HepG2 (cell line): ENCODE data around the gene PPM1H. TPM values are rescaled to one million over a fixed set of nuclear protein-coding genes. Genes with fewer than 3 reads are reported as not detected.
A peak's percentile ranks its signal among the peaks of the same experiment; 100 is the strongest.

Source experiments
- ASH2L ChIP-seq: fragments of 300-600, 200-600 bp; sonication (generic); IDR thresholded peaks from 2 replicates; pipeline ENCODE4 v1.7.0; 2017; ENCODE audit warnings: low read depth, mild to moderate bottlenecking, moderate library complexity, mixed read lengths, low read length; ENCODE audit not compliant: insufficient read length
- CHD4 ChIP-seq: fragments of 200-600 bp; sonication (generic); IDR thresholded peaks from 2 replicates; pipeline ENCODE4 v1.7.0; 2017; ENCODE audit warnings: mild to moderate bottlenecking, low read length, borderline replicate concordance
- FOXM1 ChIP-seq: sonication (generic); formaldehyde crosslinking; IDR thresholded peaks from 2 replicates; pipeline ENCODE4 v1.5.0; 2020; ENCODE audit warnings: missing genetic modification reagents
- GABPB1 ChIP-seq: IDR thresholded peaks from 2 replicates; pipeline ENCODE4 v1.6.1; 2016; ENCODE audit warnings: mild to moderate bottlenecking, missing genetic modification reagents, moderate library complexity, missing compliant biosample characterization
- GATAD1 ChIP-seq: IDR thresholded peaks from 2 replicates; pipeline ENCODE4 v1.6.1; 2016; ENCODE audit warnings: missing genetic modification reagents, missing compliant biosample characterization
- HOXA7 ChIP-seq: sonication (generic); formaldehyde crosslinking; IDR thresholded peaks from 2 replicates; pipeline ENCODE4 v1.8.1; 2022; ENCODE audit warnings: mild to moderate bottlenecking, missing genetic modification reagents, moderate library complexity
- MTA3 ChIP-seq: sonication (generic); formaldehyde crosslinking; IDR thresholded peaks from 2 replicates; pipeline ENCODE4 v1.4.0; 2020; ENCODE audit warnings: missing genetic modification reagents
- NPAS2 ChIP-seq: sonication (generic); formaldehyde crosslinking; IDR thresholded peaks from 2 replicates; pipeline ENCODE4 v1.8.0; 2022; ENCODE audit warnings: mild to moderate bottlenecking, missing genetic modification reagents, borderline replicate concordance
- RELA ChIP-seq: sonication (generic); formaldehyde crosslinking; IDR thresholded peaks from 2 replicates; pipeline ENCODE4 v1.4.0; 2020; ENCODE audit warnings: missing genetic modification reagents
- RXRA ChIP-seq: sonication (generic); formaldehyde crosslinking; IDR thresholded peaks from 2 replicates; pipeline ENCODE4 v1.5.1; 2020; ENCODE audit warnings: missing genetic modification reagents
- TBX2 ChIP-seq: sonication (generic); formaldehyde crosslinking; IDR thresholded peaks from 2 replicates; pipeline ENCODE4 v1.5.0; 2020; ENCODE audit warnings: missing genetic modification reagents, mild to moderate bottlenecking, borderline replicate concordance
- ZNF225 ChIP-seq: sonication (generic); formaldehyde crosslinking; IDR thresholded peaks from 2 replicates; pipeline ENCODE4 v1.4.0; 2020; ENCODE audit warnings: mild to moderate bottlenecking, missing genetic modification reagents
- ZNF230 ChIP-seq: sonication (generic); formaldehyde crosslinking; IDR thresholded peaks from 2 replicates; pipeline ENCODE4 v1.4.0; 2020; ENCODE audit warnings: mild to moderate bottlenecking, missing genetic modification reagents
- ZNF263 ChIP-seq: sonication (generic); formaldehyde crosslinking; IDR thresholded peaks from 2 replicates; pipeline ENCODE4 v1.4.0; 2020; ENCODE audit warnings: missing genetic modification reagents
- ZNF296 ChIP-seq: sonication (generic); formaldehyde crosslinking; conservative IDR thresholded peaks from 2 replicates; pipeline ENCODE4 v1.5.0; 2020; ENCODE audit warnings: mild to moderate bottlenecking, missing genetic modification reagents
- ZNF776 ChIP-seq: sonication (generic); formaldehyde crosslinking; IDR thresholded peaks from 2 replicates; pipeline ENCODE4 v1.4.0; 2020; ENCODE audit warnings: mild to moderate bottlenecking, missing genetic modification reagents
- ZNF780A ChIP-seq: sonication (generic); formaldehyde crosslinking; IDR thresholded peaks from 2 replicates; pipeline ENCODE4 v1.8.0; 2022; ENCODE audit warnings: mild to moderate bottlenecking, missing genetic modification reagents, moderate library complexity
- ZNF792 ChIP-seq: IDR thresholded peaks from 2 replicates; pipeline ENCODE4 v1.6.1; 2016
- ZSCAN12 ChIP-seq: sonication (generic); formaldehyde crosslinking; IDR thresholded peaks from 2 replicates; pipeline ENCODE4 v1.9.0; 2021; ENCODE audit warnings: mild to moderate bottlenecking, missing genetic modification reagents
- polyA plus RNA-seq, 8 experiments: library from polyadenylated mRNA; depleted of rRNA in 3 of 8; stranded (reverse) in 7 of 8; unstranded in 1 of 8; fragments of >200 nt; fragmentation: Illumina TruSeq in 4 of 8; extraction: Trizol in 4 of 8; gene quantifications; 2 replicates each; pipeline versions ENCODE4 v1.2.1 to v1.2.3, GENCODE V29; 2011 to 2016; ENCODE audit warnings: low read depth in 4 of 8, missing spikeins in 1 of 8, mixed read lengths in 1 of 8; ENCODE audit not compliant: insufficient read depth in 1 of 8
- total RNA-seq, 5 experiments: library from RNA; depleted of rRNA; stranded (reverse); fragments of >200 nt; fragmentation: Illumina TruSeq; extraction: Trizol; gene quantifications; 2 replicates each; pipeline ENCODE4 v1.2.3, GENCODE V29; 2016; ENCODE audit warnings: low read depth in 1 of 5
- TF ChIP-seq, protein P1 (sequence below): sonication (generic); formaldehyde crosslinking; IDR thresholded peaks from 2 replicates; pipeline ENCODE4 v1.4.0; 2020; ENCODE audit warnings: missing genetic modification reagents
- TF ChIP-seq, protein P2 (sequence below): sonication (generic); formaldehyde crosslinking; IDR thresholded peaks from 2 replicates; pipeline ENCODE4 v1.4.0; 2020; ENCODE audit warnings: mild to moderate bottlenecking, missing genetic modification reagents
- TF ChIP-seq, protein P3 (sequence below): sonication (generic); formaldehyde crosslinking; IDR thresholded peaks from 2 replicates; pipeline ENCODE4 v1.5.0; 2020; ENCODE audit warnings: mild to moderate bottlenecking, missing genetic modification reagents
- TF ChIP-seq, protein P4 (sequence below): sonication (generic); formaldehyde crosslinking; IDR thresholded peaks from 2 replicates; pipeline ENCODE4 v1.8.0; 2022; ENCODE audit warnings: missing genetic modification reagents, mild to moderate bottlenecking, moderate library complexity, borderline replicate concordance

Gene PPM1H
- total and polyA plus RNA-seq, 2 of the 13 experiments (the other 11 are each of a cell fraction or from before 2014, with no cell fraction given) = 29.1 to 38.1 TPM

DNA sequence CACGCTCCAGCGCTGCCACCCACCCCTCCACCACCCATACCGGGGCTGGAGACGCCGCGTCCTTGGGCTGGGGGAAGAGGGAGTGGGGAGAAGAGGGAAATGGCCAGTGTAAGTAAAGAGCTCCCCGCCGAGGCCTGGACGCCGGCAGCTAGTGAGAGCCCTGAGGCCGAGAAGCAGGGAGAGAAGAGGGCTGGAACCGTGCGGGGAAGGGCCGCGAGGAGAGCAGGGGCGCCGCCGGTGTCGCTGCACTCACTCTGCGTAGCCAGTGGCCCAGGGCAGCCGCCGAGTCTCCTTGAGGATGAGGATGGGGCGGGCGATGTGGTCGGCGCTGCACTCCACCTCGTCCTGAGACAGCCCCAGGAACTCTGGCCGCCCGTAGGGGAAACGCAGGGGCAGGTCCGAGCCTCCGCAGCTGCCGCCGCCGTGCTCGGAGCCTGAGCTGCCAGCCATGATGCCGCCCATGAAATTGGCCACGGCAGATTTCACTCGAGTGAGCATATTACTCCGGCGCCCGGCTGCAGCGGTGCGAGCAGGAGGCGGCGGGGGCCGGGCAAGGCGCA is 631 bp downstream of the PPM1H start (continued):
- TF ChIP-seq, protein P1, sequence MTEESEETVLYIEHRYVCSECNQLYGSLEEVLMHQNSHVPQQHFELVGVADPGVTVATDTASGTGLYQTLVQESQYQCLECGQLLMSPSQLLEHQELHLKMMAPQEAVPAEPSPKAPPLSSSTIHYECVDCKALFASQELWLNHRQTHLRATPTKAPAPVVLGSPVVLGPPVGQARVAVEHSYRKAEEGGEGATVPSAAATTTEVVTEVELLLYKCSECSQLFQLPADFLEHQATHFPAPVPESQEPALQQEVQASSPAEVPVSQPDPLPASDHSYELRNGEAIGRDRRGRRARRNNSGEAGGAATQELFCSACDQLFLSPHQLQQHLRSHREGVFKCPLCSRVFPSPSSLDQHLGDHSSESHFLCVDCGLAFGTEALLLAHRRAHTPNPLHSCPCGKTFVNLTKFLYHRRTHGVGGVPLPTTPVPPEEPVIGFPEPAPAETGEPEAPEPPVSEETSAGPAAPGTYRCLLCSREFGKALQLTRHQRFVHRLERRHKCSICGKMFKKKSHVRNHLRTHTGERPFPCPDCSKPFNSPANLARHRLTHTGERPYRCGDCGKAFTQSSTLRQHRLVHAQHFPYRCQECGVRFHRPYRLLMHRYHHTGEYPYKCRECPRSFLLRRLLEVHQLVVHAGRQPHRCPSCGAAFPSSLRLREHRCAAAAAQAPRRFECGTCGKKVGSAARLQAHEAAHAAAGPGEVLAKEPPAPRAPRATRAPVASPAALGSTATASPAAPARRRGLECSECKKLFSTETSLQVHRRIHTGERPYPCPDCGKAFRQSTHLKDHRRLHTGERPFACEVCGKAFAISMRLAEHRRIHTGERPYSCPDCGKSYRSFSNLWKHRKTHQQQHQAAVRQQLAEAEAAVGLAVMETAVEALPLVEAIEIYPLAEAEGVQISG (CRISPR knock-in tag) = peak; percentile 23; the same call in 1 of the 2 replicates
- 0 out of 2 replicates have a peak, but pooled peaks have one; percentile 25 for TF ChIP-seq TBX2 (CRISPR knock-in tag)
- 0 out of 2 replicates have a peak, but pooled peaks have one; percentile 36 for TF ChIP-seq RELA
- TF ChIP-seq CHD4 = no peak
- 0 out of 2 replicates have a peak, but pooled peaks have one; percentile 14 for TF ChIP-seq RXRA (CRISPR knock-in tag)
- no peak for TF ChIP-seq ZNF225 (CRISPR knock-in tag)
- TF ChIP-seq NPAS2 = no peak
- no peak for TF ChIP-seq HOXA7 (CRISPR knock-in tag)
- TF ChIP-seq ZNF296 (CRISPR knock-in tag) = no peak
- TF ChIP-seq ZNF776 (CRISPR knock-in tag) = peak; percentile 21; the same call in 1 of the 2 replicates
- TF ChIP-seq ASH2L = peak; percentile 57
- 0 out of 2 replicates have a peak, but pooled peaks have one; percentile 13 for TF ChIP-seq GABPB1
- no peak for TF ChIP-seq FOXM1 (CRISPR knock-in tag)
- TF ChIP-seq GATAD1 (CRISPR knock-in tag) = 0 out of 2 replicates have a peak, but pooled peaks have one; percentile 17
- TF ChIP-seq ZNF263 = 0 out of 2 replicates have a peak, but pooled peaks have one; percentile 5
- no peak for TF ChIP-seq MTA3 (CRISPR knock-in tag)
- TF ChIP-seq ZNF792 = no peak
- TF ChIP-seq, protein P2, sequence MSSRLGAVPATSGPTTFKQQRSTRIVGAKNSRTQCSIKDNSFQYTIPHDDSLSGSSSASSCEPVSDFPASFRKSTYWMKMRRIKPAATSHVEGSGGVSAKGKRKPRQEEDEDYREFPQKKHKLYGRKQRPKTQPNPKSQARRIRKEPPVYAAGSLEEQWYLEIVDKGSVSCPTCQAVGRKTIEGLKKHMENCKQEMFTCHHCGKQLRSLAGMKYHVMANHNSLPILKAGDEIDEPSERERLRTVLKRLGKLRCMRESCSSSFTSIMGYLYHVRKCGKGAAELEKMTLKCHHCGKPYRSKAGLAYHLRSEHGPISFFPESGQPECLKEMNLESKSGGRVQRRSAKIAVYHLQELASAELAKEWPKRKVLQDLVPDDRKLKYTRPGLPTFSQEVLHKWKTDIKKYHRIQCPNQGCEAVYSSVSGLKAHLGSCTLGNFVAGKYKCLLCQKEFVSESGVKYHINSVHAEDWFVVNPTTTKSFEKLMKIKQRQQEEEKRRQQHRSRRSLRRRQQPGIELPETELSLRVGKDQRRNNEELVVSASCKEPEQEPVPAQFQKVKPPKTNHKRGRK = no peak
- no peak for TF ChIP-seq ZSCAN12 (CRISPR knock-in tag)
- TF ChIP-seq, protein P3, sequence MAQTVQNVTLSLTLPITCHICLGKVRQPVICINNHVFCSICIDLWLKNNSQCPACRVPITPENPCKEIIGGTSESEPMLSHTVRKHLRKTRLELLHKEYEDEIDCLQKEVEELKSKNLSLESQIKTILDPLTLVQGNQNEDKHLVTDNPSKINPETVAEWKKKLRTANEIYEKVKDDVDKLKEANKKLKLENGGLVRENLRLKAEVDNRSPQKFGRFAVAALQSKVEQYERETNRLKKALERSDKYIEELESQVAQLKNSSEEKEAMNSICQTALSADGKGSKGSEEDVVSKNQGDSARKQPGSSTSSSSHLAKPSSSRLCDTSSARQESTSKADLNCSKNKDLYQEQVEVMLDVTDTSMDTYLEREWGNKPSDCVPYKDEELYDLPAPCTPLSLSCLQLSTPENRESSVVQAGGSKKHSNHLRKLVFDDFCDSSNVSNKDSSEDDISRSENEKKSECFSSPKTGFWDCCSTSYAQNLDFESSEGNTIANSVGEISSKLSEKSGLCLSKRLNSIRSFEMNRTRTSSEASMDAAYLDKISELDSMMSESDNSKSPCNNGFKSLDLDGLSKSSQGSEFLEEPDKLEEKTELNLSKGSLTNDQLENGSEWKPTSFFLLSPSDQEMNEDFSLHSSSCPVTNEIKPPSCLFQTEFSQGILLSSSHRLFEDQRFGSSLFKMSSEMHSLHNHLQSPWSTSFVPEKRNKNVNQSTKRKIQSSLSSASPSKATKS = no peak
- TF ChIP-seq, protein P4, sequence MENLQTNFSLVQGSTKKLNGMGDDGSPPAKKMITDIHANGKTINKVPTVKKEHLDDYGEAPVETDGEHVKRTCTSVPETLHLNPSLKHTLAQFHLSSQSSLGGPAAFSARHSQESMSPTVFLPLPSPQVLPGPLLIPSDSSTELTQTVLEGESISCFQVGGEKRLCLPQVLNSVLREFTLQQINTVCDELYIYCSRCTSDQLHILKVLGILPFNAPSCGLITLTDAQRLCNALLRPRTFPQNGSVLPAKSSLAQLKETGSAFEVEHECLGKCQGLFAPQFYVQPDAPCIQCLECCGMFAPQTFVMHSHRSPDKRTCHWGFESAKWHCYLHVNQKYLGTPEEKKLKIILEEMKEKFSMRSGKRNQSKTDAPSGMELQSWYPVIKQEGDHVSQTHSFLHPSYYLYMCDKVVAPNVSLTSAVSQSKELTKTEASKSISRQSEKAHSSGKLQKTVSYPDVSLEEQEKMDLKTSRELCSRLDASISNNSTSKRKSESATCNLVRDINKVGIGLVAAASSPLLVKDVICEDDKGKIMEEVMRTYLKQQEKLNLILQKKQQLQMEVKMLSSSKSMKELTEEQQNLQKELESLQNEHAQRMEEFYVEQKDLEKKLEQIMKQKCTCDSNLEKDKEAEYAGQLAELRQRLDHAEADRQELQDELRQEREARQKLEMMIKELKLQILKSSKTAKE (CRISPR knock-in tag) = no peak
- TF ChIP-seq ZNF780A (CRISPR knock-in tag) = no peak
- TF ChIP-seq ZNF230 (CRISPR knock-in tag) = no peak
